ENCODE measurements around the gene SECTM1.
"Not testable (repeated sequence)": the region's sequence is repeated elsewhere in the genome, so short reads cannot be mapped to it uniquely, and the experiment has no call there.

DNA sequence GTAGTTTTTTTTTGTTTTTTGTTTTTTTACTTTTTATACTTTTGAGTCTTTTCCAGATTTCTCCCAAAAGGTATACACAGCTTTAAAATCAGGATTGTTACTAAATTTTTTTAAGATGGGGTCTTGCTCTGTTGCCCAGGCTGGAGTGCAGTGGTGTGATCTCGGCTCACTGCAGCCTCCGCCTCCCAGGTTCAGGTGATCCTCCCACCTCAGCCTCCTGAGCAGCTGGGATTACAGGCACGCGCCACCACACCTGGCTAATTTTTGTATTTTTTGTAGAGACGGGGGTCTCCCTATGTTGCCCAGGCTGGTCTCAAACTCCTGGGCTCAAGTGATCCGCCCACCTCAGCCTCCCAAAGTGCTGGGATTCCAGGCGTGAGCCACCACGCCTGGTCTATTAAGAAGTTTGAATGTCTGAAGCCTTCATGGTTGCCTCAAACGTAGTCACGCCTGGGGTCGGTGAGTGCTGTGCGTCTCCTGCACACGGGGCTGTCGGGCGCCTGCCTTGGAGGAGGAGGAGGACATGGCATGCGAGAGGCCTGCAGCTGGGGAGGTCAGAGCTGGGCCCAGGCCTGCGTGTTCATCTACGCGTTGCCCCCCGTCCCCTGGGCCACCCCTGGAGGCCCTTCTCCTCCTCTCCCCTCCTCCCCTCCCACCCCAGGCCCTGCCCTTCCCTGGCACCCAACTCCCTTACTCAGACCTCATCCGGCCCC lies 48.8 kb upstream of the SECTM1 start:
- TF ChIP-seq, protein P1, sequence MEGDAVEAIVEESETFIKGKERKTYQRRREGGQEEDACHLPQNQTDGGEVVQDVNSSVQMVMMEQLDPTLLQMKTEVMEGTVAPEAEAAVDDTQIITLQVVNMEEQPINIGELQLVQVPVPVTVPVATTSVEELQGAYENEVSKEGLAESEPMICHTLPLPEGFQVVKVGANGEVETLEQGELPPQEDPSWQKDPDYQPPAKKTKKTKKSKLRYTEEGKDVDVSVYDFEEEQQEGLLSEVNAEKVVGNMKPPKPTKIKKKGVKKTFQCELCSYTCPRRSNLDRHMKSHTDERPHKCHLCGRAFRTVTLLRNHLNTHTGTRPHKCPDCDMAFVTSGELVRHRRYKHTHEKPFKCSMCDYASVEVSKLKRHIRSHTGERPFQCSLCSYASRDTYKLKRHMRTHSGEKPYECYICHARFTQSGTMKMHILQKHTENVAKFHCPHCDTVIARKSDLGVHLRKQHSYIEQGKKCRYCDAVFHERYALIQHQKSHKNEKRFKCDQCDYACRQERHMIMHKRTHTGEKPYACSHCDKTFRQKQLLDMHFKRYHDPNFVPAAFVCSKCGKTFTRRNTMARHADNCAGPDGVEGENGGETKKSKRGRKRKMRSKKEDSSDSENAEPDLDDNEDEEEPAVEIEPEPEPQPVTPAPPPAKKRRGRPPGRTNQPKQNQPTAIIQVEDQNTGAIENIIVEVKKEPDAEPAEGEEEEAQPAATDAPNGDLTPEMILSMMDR (conservative IDR thresholded peaks at IDR 0.05; ENCODE audit: low read depth in 2 of 2), result not testable (repeated sequence)
- TF ChIP-seq EZH2 (IDR thresholded peaks at IDR 0.05; ENCODE audit: low read depth, unreplicated experiment); EZH2phosphoT487 (IDR thresholded peaks at IDR 0.05; ENCODE audit: unreplicated experiment); NANOG (IDR thresholded peaks at IDR 0.05; ENCODE audit: borderline replicate concordance); JUNB (IDR thresholded peaks at IDR 0.05; ENCODE audit: unreplicated experiment): not testable (repeated sequence)
- TF ChIP-seq, protein P2, sequence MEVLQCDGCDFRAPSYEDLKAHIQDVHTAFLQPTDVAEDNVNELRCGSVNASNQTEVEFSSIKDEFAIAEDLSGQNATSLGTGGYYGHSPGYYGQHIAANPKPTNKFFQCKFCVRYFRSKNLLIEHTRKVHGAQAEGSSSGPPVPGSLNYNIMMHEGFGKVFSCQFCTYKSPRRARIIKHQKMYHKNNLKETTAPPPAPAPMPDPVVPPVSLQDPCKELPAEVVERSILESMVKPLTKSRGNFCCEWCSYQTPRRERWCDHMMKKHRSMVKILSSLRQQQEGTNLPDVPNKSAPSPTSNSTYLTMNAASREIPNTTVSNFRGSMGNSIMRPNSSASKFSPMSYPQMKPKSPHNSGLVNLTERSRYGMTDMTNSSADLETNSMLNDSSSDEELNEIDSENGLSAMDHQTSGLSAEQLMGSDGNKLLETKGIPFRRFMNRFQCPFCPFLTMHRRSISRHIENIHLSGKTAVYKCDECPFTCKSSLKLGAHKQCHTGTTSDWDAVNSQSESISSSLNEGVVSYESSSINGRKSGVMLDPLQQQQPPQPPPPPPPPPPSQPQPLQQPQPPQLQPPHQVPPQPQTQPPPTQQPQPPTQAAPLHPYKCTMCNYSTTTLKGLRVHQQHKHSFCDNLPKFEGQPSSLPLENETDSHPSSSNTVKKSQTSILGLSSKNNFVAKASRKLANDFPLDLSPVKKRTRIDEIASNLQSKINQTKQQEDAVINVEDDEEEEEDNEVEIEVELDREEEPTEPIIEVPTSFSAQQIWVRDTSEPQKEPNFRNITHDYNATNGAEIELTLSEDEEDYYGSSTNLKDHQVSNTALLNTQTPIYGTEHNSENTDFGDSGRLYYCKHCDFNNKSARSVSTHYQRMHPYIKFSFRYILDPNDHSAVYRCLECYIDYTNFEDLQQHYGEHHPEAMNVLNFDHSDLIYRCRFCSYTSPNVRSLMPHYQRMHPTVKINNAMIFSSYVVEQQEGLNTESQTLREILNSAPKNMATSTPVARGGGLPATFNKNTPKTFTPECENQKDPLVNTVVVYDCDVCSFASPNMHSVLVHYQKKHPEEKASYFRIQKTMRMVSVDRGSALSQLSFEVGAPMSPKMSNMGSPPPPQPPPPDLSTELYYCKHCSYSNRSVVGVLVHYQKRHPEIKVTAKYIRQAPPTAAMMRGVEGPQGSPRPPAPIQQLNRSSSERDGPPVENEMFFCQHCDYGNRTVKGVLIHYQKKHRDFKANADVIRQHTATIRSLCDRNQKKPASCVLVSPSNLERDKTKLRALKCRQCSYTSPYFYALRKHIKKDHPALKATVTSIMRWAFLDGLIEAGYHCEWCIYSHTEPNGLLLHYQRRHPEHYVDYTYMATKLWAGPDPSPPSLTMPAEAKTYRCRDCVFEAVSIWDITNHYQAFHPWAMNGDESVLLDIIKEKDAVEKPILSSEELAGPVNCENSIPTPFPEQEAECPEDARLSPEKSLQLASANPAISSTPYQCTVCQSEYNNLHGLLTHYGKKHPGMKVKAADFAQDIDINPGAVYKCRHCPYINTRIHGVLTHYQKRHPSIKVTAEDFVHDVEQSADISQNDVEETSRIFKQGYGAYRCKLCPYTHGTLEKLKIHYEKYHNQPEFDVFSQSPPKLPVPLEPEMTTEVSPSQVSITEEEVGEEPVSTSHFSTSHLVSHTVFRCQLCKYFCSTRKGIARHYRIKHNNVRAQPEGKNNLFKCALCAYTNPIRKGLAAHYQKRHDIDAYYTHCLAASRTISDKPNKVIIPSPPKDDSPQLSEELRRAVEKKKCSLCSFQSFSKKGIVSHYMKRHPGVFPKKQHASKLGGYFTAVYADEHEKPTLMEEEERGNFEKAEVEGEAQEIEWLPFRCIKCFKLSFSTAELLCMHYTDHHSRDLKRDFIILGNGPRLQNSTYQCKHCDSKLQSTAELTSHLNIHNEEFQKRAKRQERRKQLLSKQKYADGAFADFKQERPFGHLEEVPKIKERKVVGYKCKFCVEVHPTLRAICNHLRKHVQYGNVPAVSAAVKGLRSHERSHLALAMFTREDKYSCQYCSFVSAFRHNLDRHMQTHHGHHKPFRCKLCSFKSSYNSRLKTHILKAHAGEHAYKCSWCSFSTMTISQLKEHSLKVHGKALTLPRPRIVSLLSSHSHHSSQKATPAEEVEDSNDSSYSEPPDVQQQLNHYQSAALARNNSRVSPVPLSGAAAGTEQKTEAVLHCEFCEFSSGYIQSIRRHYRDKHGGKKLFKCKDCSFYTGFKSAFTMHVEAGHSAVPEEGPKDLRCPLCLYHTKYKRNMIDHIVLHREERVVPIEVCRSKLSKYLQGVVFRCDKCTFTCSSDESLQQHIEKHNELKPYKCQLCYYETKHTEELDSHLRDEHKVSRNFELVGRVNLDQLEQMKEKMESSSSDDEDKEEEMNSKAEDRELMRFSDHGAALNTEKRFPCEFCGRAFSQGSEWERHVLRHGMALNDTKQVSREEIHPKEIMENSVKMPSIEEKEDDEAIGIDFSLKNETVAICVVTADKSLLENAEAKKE (CRISPR knock-in tag; IDR thresholded peaks at IDR 0.05), result not testable (repeated sequence)
